NCI-H2227 treated with DMSO at 0.1 percent for 48 hours (cell line): ENCODE data around the gene CAMKV.
A peak's percentile ranks its signal among the peaks of the same experiment; 100 is the strongest.
"Not testable (repeated sequence)": the region's sequence is repeated elsewhere in the genome, so short reads cannot be mapped to it uniquely, and the experiment has no call there.

Source experiments
- DNase-seq: peaks from one replicate; lab custom pipeline; 2025; lab: John Stamatoyannopoulos, UW

CAMKV gene

GRCh38 chr3:49845694-49846093 lies 24.0 kb downstream of the CAMKV start:
- no peak for DNase-seq

- DNase-seq = no peak
These were observed 25.1 kb downstream of the CAMKV start for GRCh38 chr3:49844464-49845183.

GRCh38 chr3:49842843-49843517 lies 26.7 kb downstream of the CAMKV start:
- DNase-seq = no peak

- DNase-seq = no peak
These were observed 27.9 kb downstream of the CAMKV start for GRCh38 chr3:49841806-49842205.

GRCh38 chr3:49841126-49841696 lies 28.5 kb downstream of the CAMKV start:
- DNase-seq = no peak

GRCh38 chr3:49840388-49840787 lies 29.3 kb downstream of the CAMKV start:
- no peak for DNase-seq

- DNase-seq = peak; percentile 13
These were observed 30.4 kb downstream of the CAMKV start for GRCh38 chr3:49839193-49839809.

- no peak for DNase-seq
These were observed 38.4 kb downstream of the CAMKV start for GRCh38 chr3:49831341-49831740.

GRCh38 chr3:49826016-49826415 lies 43.7 kb downstream of the CAMKV start:
- no peak for DNase-seq

GRCh38 chr3:49823131-49823530 lies 46.6 kb downstream of the CAMKV start:
- DNase-seq = not testable (repeated sequence)

- no peak for DNase-seq
These were observed 56.1 kb downstream of the CAMKV start, which contains the start of gene UBA7 for GRCh38 chr3:49813497-49814174. TSS of gene UBA7 (minus strand) at chr3:49813953. CDS start at chr3:49813787, 166 bp downstream.

GRCh38 chr3:49812916-49813496 lies 56.7 kb downstream of the CAMKV start:
- DNase-seq = no peak
